NCI-H1048 (cell line): ENCODE measurements around the gene YPEL2.
"Not testable (repeated sequence)": the region's sequence is repeated elsewhere in the genome, so short reads cannot be mapped to it uniquely, and the experiment has no call there.

ENCODE experiments used
- DNase-seq: peaks from one replicate; lab custom pipeline; 2025; lab: John Stamatoyannopoulos, UW

YPEL2 gene

DNA sequence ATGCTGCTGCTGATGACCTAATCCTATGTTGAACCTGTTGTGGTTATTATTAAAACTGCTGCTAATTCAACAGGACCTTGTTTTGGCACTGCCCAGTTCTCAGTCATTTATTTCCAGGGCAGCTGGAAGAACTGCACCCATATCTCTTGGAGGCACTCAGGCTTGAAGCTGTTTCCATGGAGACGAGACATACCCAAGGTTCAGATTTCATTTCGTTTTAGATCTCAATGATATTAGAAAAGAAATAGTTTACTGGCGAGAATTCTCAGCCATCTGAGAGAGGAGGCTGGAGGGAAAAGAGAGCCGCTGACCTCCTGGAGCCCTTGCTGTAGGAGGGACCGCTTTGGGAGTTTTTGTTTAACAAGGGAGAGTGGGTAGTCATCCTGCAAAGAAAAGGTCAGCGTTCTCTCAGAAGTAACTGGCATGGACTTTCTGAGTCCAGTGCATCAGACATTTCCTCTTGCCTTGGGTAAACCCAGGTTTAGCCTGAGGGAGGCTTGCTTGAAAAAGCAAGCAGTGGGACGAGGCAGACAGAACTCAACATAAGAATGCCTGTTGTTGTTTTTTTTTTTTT, 75.4 kb downstream of the YPEL2 start:
- no peak for DNase-seq

DNA sequence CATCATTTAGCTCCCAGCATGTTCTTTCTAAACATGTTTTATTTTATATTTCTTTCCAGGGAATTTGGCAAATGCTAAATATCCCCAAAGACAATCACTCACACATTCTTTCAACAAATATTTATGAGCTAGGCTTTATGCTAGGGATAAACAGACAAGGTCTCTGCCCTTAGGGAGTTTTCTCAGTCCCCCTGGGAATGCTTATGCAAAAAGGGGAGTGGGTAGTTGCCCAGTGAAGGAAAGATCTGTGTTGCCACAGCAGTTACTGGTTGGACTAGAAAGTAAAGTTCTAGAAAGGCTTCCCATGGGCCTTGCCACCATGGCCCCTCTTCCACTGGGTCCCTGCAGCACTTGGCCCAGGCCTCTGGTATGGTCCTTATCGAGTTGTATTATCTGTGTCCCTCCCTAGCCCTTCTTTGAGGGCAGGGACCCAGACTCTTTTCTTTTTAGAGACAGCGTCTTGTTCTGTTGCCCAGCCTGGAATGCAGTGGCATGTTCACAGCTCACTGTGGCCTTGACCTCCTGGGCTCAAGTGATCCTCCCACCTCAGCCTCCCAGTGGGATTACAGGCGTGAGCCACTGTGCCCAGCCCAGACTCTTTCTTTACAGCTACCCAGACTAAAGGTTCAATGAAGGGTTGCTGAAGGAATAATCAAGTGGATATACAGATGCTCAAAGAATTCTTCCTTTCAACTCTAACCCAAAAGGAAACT, 78.0 kb downstream of the YPEL2 start:
- no peak for DNase-seq

DNA sequence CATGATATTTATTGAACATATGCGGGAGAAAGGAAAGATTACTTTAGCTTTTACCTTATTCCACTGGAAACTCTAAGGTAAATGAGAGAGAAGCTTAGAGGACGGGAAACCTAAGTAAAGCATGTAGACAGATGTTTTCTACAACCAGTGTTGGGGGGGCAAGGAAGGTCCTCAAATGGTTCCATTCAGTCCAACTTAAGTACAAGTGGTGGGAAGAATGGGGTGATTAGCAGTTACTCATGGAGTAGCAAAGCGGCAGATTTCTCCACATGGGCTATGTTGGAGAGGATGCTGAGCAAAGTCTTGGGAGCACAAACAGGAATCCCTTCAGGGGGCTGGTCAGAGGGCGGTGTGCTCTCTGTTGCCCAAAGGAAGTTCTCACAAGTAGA, 78.6 kb downstream of the YPEL2 start:
- no peak for DNase-seq

DNA sequence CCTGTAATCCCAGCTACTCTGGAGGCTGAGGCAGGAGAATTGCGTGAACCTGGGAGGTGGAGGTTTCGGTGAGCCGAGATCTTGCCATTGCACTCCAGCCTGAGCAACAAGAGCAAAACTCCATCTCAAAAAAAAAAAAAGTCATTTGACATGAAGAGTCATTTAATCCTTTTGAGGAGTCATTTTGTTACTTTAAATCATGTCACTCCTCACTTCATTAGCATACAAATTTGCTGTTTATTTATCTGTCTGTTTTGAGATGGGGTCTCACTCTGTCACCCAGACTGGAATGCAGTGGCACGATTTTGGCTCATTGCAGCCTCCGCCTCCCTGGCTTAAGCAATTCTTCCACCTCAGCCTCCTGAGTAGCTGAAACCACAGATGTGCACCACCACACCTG, 81.0 kb downstream of the YPEL2 start:
- not testable (repeated sequence) for DNase-seq

DNA sequence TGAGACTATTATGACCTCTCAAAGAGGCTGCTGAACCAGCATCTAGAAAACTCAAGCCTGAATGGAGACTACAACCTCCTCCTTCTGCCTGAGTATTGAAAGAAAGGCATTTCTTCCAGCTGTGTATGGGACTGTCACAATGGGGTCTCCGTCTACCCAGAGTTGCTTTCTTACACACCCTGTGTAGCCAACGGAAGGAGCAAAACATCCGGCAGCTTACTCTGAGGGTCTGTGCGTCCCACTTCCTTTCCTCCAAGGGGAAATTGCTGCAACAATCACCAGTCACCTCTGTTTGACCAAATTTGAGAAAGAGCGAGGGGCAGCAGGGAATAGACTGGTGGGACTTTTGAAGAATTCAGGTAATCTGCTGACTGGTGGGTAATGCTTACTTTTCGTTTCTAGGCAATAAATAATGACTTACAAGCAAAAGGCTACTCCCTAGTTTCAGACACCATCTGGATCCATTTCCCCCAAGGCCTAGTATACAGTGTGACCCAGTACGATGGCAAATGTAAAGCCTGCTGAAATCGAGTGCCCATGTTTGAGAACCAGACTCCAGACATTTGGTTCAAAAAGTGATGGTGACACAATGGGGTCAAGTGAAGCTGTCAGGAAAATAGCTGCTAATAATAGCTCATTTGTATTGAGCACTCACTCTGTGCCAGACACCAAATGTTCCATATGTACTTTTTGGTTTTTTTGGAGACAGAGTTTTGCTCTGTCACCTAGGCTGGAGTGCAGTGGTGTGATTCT, 81.7 kb downstream of the YPEL2 start:
- no peak for DNase-seq

DNA sequence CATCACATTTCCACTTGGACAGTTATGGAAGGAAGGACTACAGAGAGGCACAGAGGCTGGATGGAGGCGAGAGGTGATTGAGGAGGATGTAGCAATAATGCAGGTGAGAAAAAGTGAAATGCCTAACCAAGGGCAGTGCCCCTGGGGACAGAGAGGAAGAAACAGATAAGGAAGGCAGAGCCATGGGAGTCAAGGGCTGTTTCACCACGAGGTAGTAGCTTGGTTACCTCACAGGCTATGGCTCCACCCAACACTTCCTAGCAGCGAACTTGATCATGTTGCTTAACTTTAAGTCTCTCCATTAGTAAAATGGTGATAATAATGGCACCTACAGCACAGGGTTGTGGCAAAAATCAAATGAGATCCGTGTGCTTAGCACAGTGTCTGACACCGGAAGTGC, 83.9 kb downstream of the YPEL2 start:
- no peak for DNase-seq

DNA sequence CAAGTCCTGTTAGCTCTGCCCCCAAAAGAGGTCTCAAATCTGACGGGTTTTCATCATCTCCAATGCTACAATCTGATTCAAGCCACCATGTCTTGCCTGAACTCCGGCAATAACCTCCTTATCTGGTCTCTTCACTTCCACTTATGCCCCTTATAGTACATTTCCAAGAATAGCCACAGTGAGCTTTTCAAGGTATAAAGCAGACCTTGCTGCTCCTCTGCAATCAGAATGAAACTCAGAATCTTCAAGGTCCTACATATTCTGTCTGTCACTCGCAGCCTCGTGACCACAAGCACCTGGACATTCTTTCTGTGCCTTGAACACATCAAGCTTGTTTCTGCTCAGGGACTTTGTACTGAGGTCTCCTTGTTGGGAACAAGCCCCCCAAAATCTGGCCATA, 84.7 kb downstream of the YPEL2 start:
- no peak for DNase-seq

DNA sequence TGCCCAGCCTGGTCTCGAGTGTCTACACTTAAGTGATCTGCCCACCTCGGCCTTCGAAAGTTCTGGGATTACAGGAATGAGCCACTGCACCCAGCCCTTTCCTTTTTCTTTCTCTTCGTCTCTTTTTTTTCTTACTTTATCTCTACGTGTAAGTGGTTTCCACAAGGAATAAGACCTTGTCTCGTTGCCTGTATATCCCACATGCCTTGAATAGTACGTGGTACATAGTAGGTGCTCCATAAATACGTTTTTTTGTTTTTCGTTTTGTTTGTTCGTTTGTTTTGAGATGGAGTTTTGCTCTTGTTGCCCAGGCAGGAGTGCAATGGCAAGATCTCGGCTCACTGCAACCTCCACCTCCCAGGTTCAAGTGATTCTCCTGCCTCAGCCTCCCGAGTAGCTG, 86.0 kb downstream of the YPEL2 start:
- DNase-seq: no peak

DNA sequence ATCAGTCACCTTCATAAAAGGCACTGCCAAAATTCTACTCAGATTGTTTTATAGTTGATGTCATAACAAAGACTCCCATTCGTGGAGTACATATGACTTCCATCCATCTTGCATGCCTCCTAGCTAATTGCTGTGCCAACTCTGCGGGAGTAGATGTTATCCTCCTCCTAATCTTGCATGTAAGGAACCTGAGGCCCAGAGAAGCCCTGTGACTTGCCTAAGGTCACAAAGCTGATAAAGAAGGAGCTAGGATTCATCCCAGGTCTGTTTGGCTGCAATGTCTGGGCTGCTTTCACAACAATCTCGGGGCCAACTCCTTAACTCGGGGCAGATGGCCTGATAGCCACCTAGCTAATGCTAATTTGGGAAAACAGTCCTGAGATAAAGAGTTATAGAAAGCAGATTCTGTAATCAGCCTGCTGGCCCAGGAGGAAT, 87.3 kb downstream of the YPEL2 start:
- DNase-seq: no peak

DNA sequence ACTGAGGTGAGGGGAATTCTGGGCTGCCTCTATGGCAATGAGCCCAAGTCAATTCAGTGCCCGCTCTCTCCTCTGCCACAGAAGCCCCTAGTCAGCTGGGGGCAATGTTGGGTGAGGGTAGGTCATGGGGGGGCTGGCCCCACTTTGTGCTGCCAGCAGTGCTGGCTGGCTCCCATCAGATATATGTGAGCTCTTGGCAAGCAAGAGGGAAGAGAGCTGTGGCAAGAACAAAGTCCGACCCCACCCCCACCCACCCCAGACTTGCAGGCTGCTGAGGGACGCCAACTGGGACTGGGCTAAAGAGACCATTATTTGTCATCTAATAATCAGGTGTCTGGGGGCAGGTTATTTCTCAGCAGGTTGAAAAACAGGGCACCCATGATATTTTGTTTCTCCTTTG, 89.4 kb downstream of the YPEL2 start:
- no peak for DNase-seq

DNA sequence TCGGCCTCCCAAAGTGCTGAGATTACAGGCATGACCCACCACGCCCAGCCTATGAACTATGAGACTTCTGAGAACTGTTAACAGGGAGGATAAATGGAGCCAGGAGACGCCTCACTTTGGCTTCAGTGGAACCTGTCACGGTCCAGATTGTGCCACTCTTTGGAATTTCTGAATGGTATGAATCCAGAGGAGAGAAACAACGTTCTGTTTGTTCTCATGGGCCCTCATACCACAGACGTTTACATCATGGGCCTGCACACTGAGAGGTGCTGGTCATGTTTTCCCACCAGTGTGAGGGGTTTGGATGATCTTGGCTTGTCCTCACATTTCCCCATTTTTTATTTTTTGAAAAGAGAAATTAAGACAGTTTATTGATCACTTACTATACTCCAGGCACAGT, 90.3 kb downstream of the YPEL2 start:
- DNase-seq: no peak

DNA sequence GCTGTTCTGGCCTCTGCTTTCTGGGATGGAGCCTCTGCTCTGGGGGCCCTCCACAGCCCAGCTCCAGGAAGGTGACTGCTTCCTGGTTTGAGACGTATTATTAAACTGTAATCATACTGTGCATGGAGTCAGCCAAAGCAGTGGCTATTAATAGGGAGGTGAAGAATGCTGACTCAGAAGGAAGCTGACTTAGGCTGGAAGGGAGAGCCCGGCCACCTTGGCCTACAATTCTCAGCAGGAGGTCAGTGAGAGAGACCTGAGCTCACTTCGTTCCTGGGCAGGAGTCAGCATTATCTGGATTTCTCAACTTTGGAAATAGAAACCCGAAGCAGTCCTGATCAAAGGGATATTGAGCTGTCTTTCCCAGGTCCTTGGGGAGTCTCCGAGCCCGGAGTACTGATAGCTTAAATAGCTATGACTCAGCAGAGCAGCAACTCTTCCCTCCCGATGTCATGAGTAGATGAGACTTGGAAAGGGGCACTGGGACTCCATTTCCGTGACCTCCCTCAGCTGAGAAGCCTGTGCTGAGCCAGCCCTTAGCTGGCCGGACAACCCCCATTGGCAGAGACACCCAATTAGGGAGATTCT, 91.8 kb downstream of the YPEL2 start:
- DNase-seq: no peak

DNA sequence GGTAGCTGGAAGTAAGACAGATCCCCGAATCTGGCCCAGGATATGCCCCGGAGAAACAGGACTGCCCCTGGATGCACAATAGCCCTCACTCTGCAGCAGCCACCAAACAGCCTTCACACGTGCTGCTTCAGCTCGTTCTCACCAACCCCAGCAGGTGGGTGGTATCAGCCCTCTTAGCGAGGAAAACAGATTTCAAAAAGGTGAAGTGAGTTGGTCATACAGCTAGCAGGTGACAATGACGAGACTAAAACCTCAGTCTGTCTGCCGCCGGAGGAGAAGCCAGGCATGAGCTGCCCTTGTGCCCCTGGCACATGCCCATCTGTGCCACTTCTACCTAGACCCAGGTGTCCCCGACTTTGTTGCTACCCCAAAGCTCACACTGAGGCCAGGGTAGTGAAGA, 92.4 kb downstream of the YPEL2 start:
- DNase-seq: no peak

DNA sequence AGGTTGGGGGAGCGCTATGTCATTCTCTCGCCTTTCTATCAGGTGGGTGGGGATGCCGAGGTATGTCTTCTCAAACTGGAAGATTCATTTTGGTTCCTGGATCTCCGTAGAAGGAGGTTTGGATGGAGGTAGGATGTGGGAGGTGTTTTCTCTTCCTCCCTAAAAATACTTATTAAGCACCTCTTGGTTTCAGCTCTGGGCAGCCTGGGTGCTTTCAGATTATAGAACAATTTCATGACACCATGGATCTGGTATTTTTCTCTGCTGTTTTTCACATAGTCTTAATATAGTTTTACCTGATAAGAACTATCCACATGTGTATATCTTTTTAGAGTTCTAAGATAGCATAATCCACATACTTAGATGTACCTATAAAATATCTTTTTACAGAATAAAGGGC, 92.9 kb downstream of the YPEL2 start:
- DNase-seq: no peak

DNA sequence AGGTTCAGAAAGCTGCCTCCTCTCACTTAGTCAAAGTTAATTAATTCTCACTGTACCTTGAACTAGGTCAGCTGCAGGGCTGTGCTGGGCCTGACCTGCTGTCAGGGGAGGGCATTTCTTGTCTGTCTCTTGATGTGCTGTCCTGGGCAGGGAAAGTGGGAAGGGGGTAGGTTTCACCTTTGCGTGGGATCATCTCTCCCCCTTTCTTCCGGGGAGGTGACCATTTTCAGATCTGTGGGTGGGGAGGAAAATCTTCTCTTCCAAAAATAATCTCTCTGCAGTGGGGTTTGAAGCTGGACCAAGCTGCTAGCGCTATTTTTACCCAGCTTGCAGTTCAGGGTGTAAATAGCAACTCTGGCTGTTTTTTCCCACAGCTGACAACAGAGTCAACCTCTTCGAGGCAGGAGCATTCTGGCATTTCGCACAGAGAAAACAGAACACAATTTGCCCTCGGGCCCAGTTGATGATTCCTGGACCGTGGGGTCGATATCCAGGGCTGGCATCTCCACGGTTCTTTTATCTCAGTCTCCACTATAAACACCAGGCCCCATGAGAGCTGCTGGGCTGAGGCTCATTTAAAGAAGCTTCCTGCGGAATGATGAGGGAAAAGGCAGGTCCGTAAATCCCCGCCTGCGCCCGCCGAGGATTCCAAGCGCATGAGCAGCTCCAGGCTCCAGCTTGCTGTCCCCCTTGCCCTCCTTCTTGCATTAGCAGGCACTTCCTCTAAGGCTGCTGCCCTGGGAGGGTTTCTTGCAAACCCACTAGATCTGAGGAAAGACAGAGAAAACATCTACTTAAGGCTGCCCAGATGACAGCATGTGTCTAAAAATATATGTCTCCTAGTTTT, 93.9 kb downstream of the YPEL2 start:
- DNase-seq: no peak

DNA sequence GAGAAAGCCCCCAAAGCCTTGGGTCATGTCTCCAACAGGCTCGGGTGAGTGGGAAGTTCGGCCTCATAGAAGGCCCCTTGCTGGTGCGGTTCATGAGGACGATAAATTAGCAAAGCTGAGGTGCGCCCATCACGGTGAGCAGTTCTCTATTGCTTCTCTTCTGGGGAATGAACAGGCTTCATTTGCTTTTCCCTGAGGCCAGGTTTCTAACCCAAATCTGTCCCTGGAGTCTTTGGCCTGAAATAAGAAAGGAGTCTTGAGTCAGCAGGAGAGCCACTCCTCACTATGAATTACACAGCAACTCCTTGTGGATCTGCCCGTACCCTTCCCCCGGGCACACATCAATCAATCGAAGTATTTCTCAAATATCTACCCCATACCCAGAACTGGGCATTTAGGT, 94.6 kb downstream of the YPEL2 start:
- DNase-seq: no peak

DNA sequence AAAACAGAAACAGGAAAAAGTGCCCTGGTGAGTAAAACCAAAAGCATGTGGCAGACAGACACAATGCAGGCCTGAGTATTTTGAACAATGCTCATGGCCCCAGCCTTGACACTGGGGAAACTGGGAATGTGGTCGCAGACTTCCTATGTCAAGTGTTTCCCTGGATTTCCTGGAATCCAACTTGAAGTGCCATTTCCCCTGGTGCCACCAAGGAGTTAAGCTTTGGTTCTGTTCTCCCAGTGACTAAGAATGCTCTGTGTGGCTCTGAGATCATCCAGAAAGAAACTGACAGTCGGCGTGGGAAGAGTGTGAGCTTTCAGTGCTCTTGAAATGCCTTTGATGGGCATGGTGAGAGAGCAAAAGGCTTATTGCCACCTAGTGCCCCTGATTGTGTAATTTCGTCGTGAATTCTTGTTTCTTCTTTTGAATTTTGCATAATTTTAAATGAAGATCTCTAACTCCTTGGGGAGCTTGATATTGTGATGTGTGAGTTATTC, 96.0 kb downstream of the YPEL2 start:
- no peak for DNase-seq

DNA sequence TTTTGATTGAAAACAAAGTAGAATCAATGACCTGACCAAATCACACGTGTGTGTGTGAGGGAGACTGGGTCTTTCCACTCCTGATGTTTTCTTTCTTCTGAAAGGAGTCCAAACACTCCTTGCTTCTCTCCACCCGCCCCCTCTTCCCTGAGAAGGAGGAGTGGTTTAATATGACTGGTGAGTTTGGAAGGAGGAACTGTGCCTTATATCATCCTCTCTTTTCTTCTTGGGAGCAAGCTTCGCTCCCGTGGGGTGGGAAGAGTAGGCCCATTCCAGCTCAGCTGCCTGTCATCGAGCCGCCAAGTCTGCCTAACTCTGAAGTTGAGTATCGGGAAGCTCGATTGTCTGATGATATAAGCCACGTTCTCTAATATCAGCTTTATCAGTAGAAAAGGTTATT, 96.5 kb downstream of the YPEL2 start:
- DNase-seq: no peak

DNA sequence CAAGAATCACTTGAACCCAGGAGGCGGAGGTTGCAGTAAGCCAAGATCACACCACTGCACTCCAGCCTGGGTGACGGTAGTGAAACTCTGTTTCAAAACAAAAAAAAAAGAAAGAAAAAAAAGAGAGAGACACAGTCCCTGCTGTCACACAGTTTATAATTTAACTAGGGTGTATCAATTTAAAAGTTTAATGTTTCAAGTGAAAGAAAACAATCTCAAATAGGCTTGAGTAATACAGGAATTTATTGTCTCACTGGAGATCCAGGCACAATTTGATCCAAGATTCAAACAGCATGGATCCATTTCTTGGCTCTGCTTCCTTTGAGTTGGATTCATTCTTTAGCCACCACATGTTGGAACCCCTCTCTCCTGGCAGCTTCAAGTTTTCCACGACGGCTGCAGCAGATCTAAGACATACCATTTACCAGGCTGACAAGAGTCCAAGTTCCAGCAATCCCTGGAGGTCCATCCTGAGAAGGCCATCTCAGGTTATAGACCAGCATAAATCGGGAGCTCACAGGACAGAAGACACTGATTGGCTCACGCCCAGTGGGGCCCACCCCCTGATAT, 97.5 kb downstream of the YPEL2 start:
- DNase-seq: no peak

DNA sequence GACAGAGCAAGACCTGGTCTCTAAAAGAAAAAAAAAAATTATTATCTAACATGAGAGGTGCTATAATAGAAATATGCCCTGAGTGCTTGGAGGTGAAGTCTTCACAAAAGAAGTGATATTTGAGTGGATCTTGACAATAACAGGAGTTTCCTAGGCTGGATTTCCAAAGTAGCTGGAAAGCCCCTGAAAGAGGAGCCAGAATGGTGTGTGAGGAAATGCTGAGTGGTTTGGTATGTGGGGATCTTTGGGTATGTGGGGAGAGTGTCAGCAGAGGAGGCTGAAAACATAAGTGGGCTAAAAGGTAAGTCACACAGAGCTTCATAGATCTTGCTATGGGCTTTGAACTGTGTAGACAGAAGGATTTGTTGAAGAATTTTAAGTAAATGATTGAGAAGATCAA, 100.1 kb downstream of the YPEL2 start:
- DNase-seq: no peak

DNA sequence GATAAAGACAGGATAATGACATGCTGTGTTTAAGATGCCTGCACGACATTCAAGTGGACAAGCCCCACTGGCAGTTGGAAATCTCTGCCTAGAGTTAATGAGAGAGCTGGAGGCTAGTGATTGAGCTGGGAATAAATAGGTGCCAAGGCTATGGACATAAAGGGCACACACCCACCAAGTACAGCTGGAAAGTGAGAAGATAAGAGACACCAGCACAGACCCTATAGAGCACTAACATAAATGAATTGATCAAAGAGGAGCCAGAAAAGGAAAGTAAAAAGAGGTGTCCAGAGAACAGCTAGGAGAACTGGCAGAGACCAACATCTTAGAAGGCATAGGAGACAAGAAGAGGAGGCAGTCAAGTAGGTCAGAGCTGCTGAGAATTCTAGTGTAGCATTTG, 101.2 kb downstream of the YPEL2 start:
- DNase-seq: no peak

DNA sequence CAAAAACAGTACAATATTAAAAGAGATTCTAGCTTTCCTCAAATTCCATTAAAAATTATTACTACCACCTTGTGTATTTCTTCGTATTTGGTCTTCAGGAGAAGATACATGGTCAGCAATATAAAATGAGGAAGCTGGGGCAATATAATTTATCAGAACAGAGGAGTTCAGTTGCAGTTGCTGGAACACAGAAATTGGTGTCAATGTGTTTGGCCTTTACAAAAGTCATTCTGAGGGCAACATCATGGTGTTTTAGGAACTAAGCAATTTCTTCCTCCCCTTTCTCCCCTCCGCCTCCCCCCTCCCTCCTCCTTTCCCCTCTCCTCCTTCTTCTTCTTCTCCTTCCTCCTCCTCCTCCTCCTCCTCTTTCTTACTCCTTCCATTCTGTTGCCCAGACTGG, 102.1 kb downstream of the YPEL2 start:
- no peak for DNase-seq
